GM21390 (cell line): Measurements from ENCODE around the gene MAPK8IP2.
"Not testable (repeated sequence)": the region's sequence is repeated elsewhere in the genome, so short reads cannot be mapped to it uniquely, and the experiment has no call there.

Experiments
- ATAC-seq: cut with Tn5 transposase; IDR thresholded peaks from one replicate; pipeline ENCODE4 v1.9.1; 2021; ENCODE audit not compliant: unreplicated experiment

The MAPK8IP2 gene

GRCh38 chr22:50599816-50600455, 657 bp upstream of the MAPK8IP2 start:
- ATAC-seq, result no peak

GRCh38 chr22:50600967-50601668, 525 bp downstream of the MAPK8IP2 start:
- ATAC-seq, result no peak

- ATAC-seq, result no peak
These were observed 1.2 kb downstream of the MAPK8IP2 start for GRCh38 chr22:50601669-50602337.

- ATAC-seq, result no peak
These were observed 1.7 kb downstream of the MAPK8IP2 start for GRCh38 chr22:50602338-50602700.

- no peak for ATAC-seq
These were observed 3.1 kb downstream of the MAPK8IP2 start for GRCh38 chr22:50603511-50604255.

- ATAC-seq, result no peak
These were observed 3.8 kb downstream of the MAPK8IP2 start for GRCh38 chr22:50604256-50605001.

GRCh38 chr22:50605002-50605612, 4.5 kb downstream of the MAPK8IP2 start:
- ATAC-seq, result no peak

GRCh38 chr22:50605613-50606074, 5.1 kb downstream of the MAPK8IP2 start:
- ATAC-seq, result no peak

GRCh38 chr22:50606165-50606945, 5.8 kb downstream of the MAPK8IP2 start:
- no peak for ATAC-seq

- no peak for ATAC-seq
These were observed 6.5 kb downstream of the MAPK8IP2 start for GRCh38 chr22:50606946-50607658.

- ATAC-seq, result no peak
These were observed 7.0 kb downstream of the MAPK8IP2 start for GRCh38 chr22:50607659-50608020.

- ATAC-seq, result not testable (repeated sequence)
These were observed 7.7 kb downstream of the MAPK8IP2 start for GRCh38 chr22:50608058-50608840.

- ATAC-seq, result no peak
These were observed 8.4 kb downstream of the MAPK8IP2 start for GRCh38 chr22:50608996-50609395.

- no peak for ATAC-seq
These were observed 9.0 kb downstream of the MAPK8IP2 start for GRCh38 chr22:50609599-50609998.

GRCh38 chr22:50610041-50610451, 9.5 kb downstream of the MAPK8IP2 start:
- no peak for ATAC-seq

GRCh38 chr22:50610581-50610980, 10.0 kb downstream of the MAPK8IP2 start:
- ATAC-seq, result no peak

- ATAC-seq, result no peak
These were observed 10.9 kb downstream of the MAPK8IP2 start for GRCh38 chr22:50611341-50612060.

GRCh38 chr22:50612168-50612527, 11.6 kb downstream of the MAPK8IP2 start:
- ATAC-seq, result no peak
